ENCODE data around the gene CBFA2T3. TPM values are rescaled to one million over a fixed set of nuclear protein-coding genes. Genes with fewer than 3 reads are reported as not detected.

CBFA2T3 gene
- total RNA-seq, 1 donor from 2014 or later, result 2.4 TPM

DNA sequence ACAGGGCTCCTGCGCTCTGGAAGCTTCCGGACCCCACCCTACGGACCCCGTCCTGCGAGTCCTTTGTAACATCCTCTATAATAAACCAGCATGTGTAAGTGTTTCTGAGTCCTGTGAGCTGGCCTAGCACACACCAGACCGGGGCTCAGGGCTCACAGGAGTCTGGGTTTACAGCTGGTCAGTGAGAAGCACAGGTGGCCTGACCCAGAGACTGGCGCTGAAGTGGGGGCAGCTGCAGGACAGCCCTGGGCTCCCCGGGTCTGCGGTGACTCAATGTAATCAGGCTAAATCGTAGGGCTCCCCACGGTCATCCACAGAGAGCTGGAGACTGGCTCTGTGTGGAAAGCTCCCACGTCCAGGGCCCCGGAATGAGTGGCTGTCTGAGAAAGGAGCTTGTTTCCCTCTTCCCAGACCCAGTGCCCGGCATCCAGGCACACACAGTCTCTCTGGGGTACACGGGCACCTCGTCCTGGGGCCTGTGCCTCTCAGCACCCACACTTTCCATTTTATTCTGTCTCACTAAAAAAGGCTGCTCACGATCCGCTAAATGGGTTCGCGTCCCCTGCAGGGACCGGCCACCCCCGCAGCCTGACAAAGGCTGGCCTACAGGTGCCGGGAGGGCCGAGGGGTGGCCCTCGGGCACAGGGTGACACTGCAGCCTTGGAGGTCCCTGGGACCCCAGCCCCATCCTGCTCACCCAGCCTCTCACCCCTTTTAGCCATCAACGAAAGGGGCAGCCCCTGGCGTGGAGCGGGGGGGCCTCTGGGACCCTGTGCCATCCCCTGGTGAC, 18.9 kb upstream of the CBFA2T3 start:
- H3K27me3 Mint-ChIP-seq (ENCODE audit: low read depth, unreplicated experiment), result peaks cover 19% of the 10 kb centered on the region
- no peak for FAIRE-seq
- H3K36me3 ChIP-seq (ENCODE audit: insufficient read depth, low read length), result no peaks in the 10 kb centered on the region

DNA sequence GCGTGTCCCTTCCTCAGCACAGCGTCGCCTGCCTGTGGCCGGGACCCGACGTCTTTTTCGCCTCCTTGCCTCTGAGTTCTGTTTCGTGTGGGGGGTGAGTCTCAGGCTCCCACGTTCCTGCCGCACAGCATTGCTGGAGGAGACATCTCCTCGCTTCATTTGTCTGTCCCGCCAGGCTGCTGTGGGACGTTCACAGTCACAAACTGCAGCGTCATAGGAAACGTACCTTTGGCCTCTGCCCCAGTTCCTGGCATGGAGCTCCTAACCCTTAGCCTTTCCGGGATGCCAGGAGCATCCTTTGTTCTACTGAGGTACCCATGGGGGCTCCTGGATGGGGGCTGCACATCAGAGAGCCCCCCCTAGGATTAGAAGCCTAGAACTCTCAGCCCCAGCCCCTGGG, 18.2 kb upstream of the CBFA2T3 start:
- Mint-ChIP-seq H3K27me3 (ENCODE audit: low read depth, unreplicated experiment) (peaks cover 18% of the 10 kb centered on the region), H3K36me3 (ENCODE audit: low read depth, unreplicated experiment) (peaks cover 4% of the 10 kb centered on the region), H3K27ac (ENCODE audit: unreplicated experiment) (no peak overlapping the region), H3K4me1 (ENCODE audit: low read depth, unreplicated experiment) (no peaks in the 10 kb centered on the region), H3K9me3 (ENCODE audit: unreplicated experiment) (peaks cover 17% of the 10 kb centered on the region), H3K4me3 (ENCODE audit: unreplicated experiment) (no peak overlapping the region)
- Histone ChIP-seq H3K27ac (ENCODE audit: low read depth, low read length) (no peak overlapping the region), H3K9me3 (ENCODE audit: insufficient read depth, low read depth, low read length) (peaks cover 7% of the 10 kb centered on the region), H4K20me1 (ENCODE audit: insufficient read depth, low read length) (no peaks in the 10 kb centered on the region), H3K79me2 (ENCODE audit: insufficient read depth, low read length) (no peaks in the 10 kb centered on the region), H3K4me2 (ENCODE audit: low read length) (no peak overlapping the region), H3K36me3 (ENCODE audit: insufficient read depth, low read length) (no peaks in the 10 kb centered on the region), H3K4me1 (ENCODE audit: insufficient read depth, low read length) (no peaks in the 10 kb centered on the region), H3K27me3 (ENCODE audit: insufficient read depth, low read length) (peaks cover 8% of the 10 kb centered on the region), H3K4me3 (ENCODE audit: insufficient read depth, low read depth, low read length) (no peak overlapping the region), H3K9ac (ENCODE audit: low read length) (no peak overlapping the region), H2AFZ (ENCODE audit: low read depth, low read length) (no peak overlapping the region)
- no peak for TF ChIP-seq EZH2 (IDR thresholded peaks at IDR 0.05; ENCODE audit: insufficient read depth, low read length)
- TF ChIP-seq, protein P1, sequence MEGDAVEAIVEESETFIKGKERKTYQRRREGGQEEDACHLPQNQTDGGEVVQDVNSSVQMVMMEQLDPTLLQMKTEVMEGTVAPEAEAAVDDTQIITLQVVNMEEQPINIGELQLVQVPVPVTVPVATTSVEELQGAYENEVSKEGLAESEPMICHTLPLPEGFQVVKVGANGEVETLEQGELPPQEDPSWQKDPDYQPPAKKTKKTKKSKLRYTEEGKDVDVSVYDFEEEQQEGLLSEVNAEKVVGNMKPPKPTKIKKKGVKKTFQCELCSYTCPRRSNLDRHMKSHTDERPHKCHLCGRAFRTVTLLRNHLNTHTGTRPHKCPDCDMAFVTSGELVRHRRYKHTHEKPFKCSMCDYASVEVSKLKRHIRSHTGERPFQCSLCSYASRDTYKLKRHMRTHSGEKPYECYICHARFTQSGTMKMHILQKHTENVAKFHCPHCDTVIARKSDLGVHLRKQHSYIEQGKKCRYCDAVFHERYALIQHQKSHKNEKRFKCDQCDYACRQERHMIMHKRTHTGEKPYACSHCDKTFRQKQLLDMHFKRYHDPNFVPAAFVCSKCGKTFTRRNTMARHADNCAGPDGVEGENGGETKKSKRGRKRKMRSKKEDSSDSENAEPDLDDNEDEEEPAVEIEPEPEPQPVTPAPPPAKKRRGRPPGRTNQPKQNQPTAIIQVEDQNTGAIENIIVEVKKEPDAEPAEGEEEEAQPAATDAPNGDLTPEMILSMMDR (IDR thresholded peaks at IDR 0.05; ENCODE audit: insufficient read depth, low read depth, low read length), result no peak
- FAIRE-seq (no peak), DNase-seq (ENCODE audit: low read depth) (no peak)

More for the DNA sequence above, 18.9 kb upstream of the CBFA2T3 start:
- no peak overlapping the region for H2AFZ ChIP-seq (ENCODE audit: low read depth, low read length)
- no peak for TF ChIP-seq EZH2 (IDR thresholded peaks at IDR 0.05; ENCODE audit: insufficient read depth, low read length)
- TF ChIP-seq, protein P1 (IDR thresholded peaks at IDR 0.05; ENCODE audit: insufficient read depth, low read depth, low read length), result no peak
- H3K4me2 ChIP-seq (ENCODE audit: low read length), result no peak overlapping the region
- no peak overlapping the region for H3K27ac ChIP-seq (ENCODE audit: low read depth, low read length)
- no peak overlapping the region for H3K27ac Mint-ChIP-seq (ENCODE audit: unreplicated experiment)
- peaks cover 4% of the 10 kb centered on the region for H3K36me3 Mint-ChIP-seq (ENCODE audit: low read depth, unreplicated experiment)
- DNase-seq (ENCODE audit: low read depth), result no peak
- H3K79me2 ChIP-seq (ENCODE audit: insufficient read depth, low read length), result no peaks in the 10 kb centered on the region
- H3K9me3 Mint-ChIP-seq (ENCODE audit: unreplicated experiment), result peaks cover 20% of the 10 kb centered on the region
- H3K9ac ChIP-seq (ENCODE audit: low read length), result no peak overlapping the region
- no peaks in the 10 kb centered on the region for H3K4me1 ChIP-seq (ENCODE audit: insufficient read depth, low read length)
- no peak overlapping the region for H3K4me3 Mint-ChIP-seq (ENCODE audit: unreplicated experiment)
- no peak overlapping the region for H3K4me3 ChIP-seq (ENCODE audit: insufficient read depth, low read depth, low read length)
- peaks cover 8% of the 10 kb centered on the region for H3K27me3 ChIP-seq (ENCODE audit: insufficient read depth, low read length)
- no peaks in the 10 kb centered on the region for H3K4me1 Mint-ChIP-seq (ENCODE audit: low read depth, unreplicated experiment)
- H4K20me1 ChIP-seq (ENCODE audit: insufficient read depth, low read length), result no peaks in the 10 kb centered on the region
- peaks cover 7% of the 10 kb centered on the region for H3K9me3 ChIP-seq (ENCODE audit: insufficient read depth, low read depth, low read length)

DNA sequence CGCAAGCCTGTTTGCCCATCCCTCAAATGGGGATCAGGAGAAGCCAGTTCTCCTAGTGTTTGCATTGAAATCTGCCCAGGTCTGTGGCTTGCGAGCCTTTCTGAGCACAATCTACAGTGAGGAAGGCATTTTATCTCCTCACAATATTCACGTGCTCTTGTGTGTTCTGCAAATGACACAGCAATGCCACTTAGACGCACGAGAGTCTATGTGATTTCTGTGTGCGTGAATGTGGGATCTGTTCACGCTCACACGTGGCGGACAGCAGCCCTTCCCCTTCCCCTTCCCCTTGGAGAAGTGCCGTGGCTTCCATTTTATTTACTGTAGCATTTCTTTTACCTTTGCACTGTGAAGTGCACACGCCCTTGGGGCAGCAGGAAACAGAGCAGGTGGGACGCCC, 17.7 kb upstream of the CBFA2T3 start:
- Histone ChIP-seq H3K79me2 (ENCODE audit: insufficient read depth, low read length) (no peaks in the 10 kb centered on the region), H2AFZ (ENCODE audit: low read depth, low read length) (no peak overlapping the region), H3K4me2 (ENCODE audit: low read length) (no peak overlapping the region), H3K27ac (ENCODE audit: low read depth, low read length) (no peak overlapping the region), H3K27me3 (ENCODE audit: insufficient read depth, low read length) (peaks cover 8% of the 10 kb centered on the region), H3K9ac (ENCODE audit: low read length) (no peak overlapping the region), H3K4me3 (ENCODE audit: insufficient read depth, low read depth, low read length) (no peak overlapping the region), H3K4me1 (ENCODE audit: insufficient read depth, low read length) (no peaks in the 10 kb centered on the region), H4K20me1 (ENCODE audit: insufficient read depth, low read length) (no peaks in the 10 kb centered on the region), H3K9me3 (ENCODE audit: insufficient read depth, low read depth, low read length) (peaks cover 4% of the 10 kb centered on the region), H3K36me3 (ENCODE audit: insufficient read depth, low read length) (no peaks in the 10 kb centered on the region)
- Mint-ChIP-seq H3K36me3 (ENCODE audit: low read depth, unreplicated experiment) (no peaks in the 10 kb centered on the region), H3K27me3 (ENCODE audit: low read depth, unreplicated experiment) (peaks cover 15% of the 10 kb centered on the region), H3K4me3 (ENCODE audit: unreplicated experiment) (no peak overlapping the region), H3K27ac (ENCODE audit: unreplicated experiment) (no peak overlapping the region), H3K4me1 (ENCODE audit: low read depth, unreplicated experiment) (no peaks in the 10 kb centered on the region), H3K9me3 (ENCODE audit: unreplicated experiment) (peaks cover 13% of the 10 kb centered on the region)
- no peak for DNase-seq (ENCODE audit: low read depth)
- TF ChIP-seq EZH2 (IDR thresholded peaks at IDR 0.05; ENCODE audit: insufficient read depth, low read length), result no peak
- TF ChIP-seq, protein P1 (IDR thresholded peaks at IDR 0.05; ENCODE audit: insufficient read depth, low read depth, low read length), result no peak
- FAIRE-seq, result no peak

Data from astrocyte (in vitro differentiated cells and primary cell).